Vagina (tissue), 2 donors: Measurements from ENCODE around the gene CPPED1. TPM values are rescaled to one million over a fixed set of nuclear protein-coding genes. Genes with fewer than 3 reads are reported as not detected.

Experiments used
- DNase-seq, 2 donors: peaks; one replicate each; pipeline ENCODE4 v3.0.0-alpha.2; 2017; ENCODE audit errors: extremely low spot score in 2 of 2
- H3K27ac ChIP-seq: fragments of 200-600 bp; sonication (generic); one replicate; pipeline ENCODE4 v1.5.1; 2019
- H3K27me3 ChIP-seq: fragments of 200-600 bp; sonication (generic); one replicate; pipeline ENCODE4 v1.5.1; 2019
- H3K36me3 ChIP-seq, 2 donors: fragments of 200-600 bp; sonication (generic); one replicate each; pipeline ENCODE4 v1.5.1; 2017 to 2019
- H3K4me1 ChIP-seq: fragments of 200-600 bp; sonication (generic); one replicate; pipeline ENCODE4 v1.5.1; 2019
- H3K4me3 ChIP-seq, 2 donors: fragments of 200-600 bp; sonication (generic); 1 replicate in 1 of 2; 2 replicates in 1 of 2; pipeline ENCODE4 v1.5.1; 2016 to 2019
- H3K9me3 ChIP-seq: fragments of 200-600 bp; sonication (generic); one replicate; pipeline ENCODE4 v1.5.1; 2019
- POLR2A ChIP-seq, 2 donors: fragments of 450-650 bp; IDR thresholded peaks; one replicate each; pipeline ENCODE4 v1.6.1; 2017; ENCODE audit warnings: antibody characterized with exemption in 2 of 2, mild to moderate bottlenecking in 2 of 2, moderate library complexity in 2 of 2
- POLR2AphosphoS5 ChIP-seq, 2 donors: sonication (generic); formaldehyde crosslinking; IDR thresholded peaks; one replicate each; pipeline ENCODE4 v1.9.0; 2017; ENCODE audit warnings: antibody characterized with exemption in 2 of 2, mild to moderate bottlenecking in 2 of 2, low read depth in 1 of 2; ENCODE audit not compliant: insufficient read depth in 1 of 2
- intact Hi-C: fragments of 100-400 bp; cut with DNase I; formaldehyde crosslinking; loops from one replicate; pipeline ENCODE4 v1.15.1; 2023
- total RNA-seq: library from RNA; depleted of rRNA; stranded (reverse); fragments of >200 nt; gene quantifications from one replicate; pipeline ENCODE4 v1.2.3, GENCODE V29; 2016
- TF ChIP-seq, protein P1 (sequence below), 3 experiments: fragments of 450-650 bp in 2 of 3; fragments of 200-600 bp in 1 of 3; sonication (generic) in 1 of 3; IDR thresholded peaks; one replicate each; pipeline ENCODE4 v1.5.1; 2017 to 2019; ENCODE audit warnings: antibody characterized with exemption in 3 of 3, mild to moderate bottlenecking in 2 of 3, moderate library complexity in 2 of 3

Gene CPPED1
- total RNA-seq, 1 donor from 2014 or later, result 15.2 TPM

DNA sequence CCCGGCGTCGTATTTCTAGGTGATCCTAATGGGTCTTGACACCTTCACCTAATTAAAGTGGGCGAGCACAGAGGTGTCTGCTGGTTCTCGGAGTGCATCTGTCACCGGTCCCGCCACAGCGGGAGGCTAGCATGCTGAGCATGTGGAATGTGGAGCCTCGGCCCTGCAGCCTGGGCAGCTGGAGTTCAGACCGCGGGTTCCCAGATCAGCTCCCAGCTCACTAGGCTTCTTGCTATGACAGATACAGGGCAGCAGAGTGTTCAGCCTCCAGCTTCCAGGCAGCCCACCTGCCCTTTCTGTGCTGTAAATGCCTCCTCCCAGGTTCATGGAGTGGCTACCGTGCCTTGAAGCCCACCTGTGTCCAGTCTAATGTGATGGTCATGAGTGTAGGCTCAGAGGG is 166.7 kb downstream of the CPPED1 start:
- Histone ChIP-seq H3K4me3 (no peak overlapping the region), H3K36me3 (no peaks in the 10 kb centered on the region), H3K27ac (no peak overlapping the region), H3K9me3 (no peaks in the 10 kb centered on the region), H3K4me1 (no peaks in the 10 kb centered on the region), H3K27me3 (no peaks in the 10 kb centered on the region)
- no peak for DNase-seq
- intact Hi-C loops, result no loop called here
- TF ChIP-seq, protein P1, sequence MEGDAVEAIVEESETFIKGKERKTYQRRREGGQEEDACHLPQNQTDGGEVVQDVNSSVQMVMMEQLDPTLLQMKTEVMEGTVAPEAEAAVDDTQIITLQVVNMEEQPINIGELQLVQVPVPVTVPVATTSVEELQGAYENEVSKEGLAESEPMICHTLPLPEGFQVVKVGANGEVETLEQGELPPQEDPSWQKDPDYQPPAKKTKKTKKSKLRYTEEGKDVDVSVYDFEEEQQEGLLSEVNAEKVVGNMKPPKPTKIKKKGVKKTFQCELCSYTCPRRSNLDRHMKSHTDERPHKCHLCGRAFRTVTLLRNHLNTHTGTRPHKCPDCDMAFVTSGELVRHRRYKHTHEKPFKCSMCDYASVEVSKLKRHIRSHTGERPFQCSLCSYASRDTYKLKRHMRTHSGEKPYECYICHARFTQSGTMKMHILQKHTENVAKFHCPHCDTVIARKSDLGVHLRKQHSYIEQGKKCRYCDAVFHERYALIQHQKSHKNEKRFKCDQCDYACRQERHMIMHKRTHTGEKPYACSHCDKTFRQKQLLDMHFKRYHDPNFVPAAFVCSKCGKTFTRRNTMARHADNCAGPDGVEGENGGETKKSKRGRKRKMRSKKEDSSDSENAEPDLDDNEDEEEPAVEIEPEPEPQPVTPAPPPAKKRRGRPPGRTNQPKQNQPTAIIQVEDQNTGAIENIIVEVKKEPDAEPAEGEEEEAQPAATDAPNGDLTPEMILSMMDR (IDR thresholded peaks at IDR 0.05), result no peak
- TF ChIP-seq POLR2A (IDR thresholded peaks at IDR 0.05) (no peak), POLR2AphosphoS5 (IDR thresholded peaks at IDR 0.05; ENCODE audit: insufficient read depth in 1 of 2, low read depth in 1 of 2) (no peak)

DNA sequence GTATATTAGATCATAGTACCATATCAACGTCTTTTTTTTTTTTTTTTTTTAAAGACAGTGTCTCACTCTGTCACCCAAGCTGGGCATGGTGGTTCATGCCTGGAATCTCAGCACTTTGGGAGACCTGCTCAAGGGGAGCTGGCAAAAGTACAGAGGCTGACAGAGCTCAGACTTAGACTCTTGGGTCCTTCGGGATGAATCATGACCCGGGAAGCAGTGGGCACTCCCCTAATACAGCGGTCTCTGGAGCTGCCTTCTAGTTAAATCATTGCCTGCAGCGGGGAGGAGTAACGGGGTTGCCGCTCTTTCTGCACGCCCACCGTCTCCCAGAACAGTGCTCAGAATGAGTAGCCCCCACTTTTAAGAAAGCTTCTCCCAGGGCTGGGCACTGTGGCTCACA is 174.4 kb downstream of the CPPED1 start:
- no peaks in the 10 kb centered on the region for H3K4me1 ChIP-seq
- intact Hi-C loops, result no loop called here
- no peak overlapping the region for H3K4me3 ChIP-seq
- H3K36me3 ChIP-seq, result no peaks in the 10 kb centered on the region
- peak in 1 of 2 donors; percentile 77 for DNase-seq
- TF ChIP-seq, protein P1 (IDR thresholded peaks at IDR 0.05), result no peak
- H3K9me3 ChIP-seq, result no peaks in the 10 kb centered on the region
- no peaks in the 10 kb centered on the region for H3K27me3 ChIP-seq
- H3K27ac ChIP-seq, result no peak overlapping the region

DNA sequence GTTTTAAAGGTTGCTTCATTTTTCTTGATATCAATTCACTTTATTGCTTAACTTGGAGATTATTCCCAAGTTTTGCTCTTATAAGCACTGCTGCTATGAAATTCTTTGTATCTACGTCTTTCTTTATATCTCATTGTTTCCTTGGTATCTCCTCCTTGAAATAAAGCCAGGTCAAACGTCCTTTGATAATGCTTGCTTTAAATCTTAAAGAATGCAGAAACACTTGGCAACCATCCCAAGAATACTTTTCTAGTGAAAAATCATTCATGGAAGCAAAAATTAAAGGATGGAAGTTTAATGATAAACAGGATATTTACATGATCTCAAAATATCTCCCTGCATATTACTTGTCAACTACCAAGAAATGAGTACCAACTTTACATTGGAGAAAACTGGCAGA is 175.2 kb downstream of the CPPED1 start:
- Histone ChIP-seq H3K9me3 (no peaks in the 10 kb centered on the region), H3K27me3 (no peaks in the 10 kb centered on the region), H3K27ac (no peak overlapping the region), H3K4me3 (no peak overlapping the region), H3K36me3 (no peaks in the 10 kb centered on the region), H3K4me1 (no peaks in the 10 kb centered on the region)
- DNase-seq, result no peak
- intact Hi-C loops, result no loop called here
- no peak for TF ChIP-seq POLR2AphosphoS5 (IDR thresholded peaks at IDR 0.05; ENCODE audit: insufficient read depth in 1 of 2, low read depth in 1 of 2)
- TF ChIP-seq POLR2A (IDR thresholded peaks at IDR 0.05), result no peak
- TF ChIP-seq, protein P1 (IDR thresholded peaks at IDR 0.05), result no peak

DNA sequence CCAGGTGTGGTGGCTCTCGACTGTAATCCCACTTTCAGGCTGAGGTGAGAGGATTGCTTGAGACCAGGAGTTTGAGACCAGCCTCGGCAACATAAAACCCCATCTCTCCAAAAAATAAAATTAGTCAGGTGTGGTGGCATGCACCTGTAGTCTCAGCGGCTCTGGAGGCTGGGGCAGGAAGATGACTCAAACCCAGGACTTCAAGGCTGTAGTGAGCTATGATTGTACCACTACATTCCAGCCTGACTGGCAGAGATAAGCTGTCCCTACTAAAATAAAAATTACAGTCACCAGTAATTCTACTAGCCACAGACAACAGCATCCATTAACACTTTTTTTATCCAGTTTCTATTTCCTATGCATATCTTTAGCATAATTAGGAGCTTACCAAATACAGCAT is 176.3 kb downstream of the CPPED1 start:
- Histone ChIP-seq H3K36me3 (no peaks in the 10 kb centered on the region), H3K27ac (no peak overlapping the region), H3K9me3 (no peaks in the 10 kb centered on the region), H3K27me3 (no peaks in the 10 kb centered on the region), H3K4me3 (no peak overlapping the region), H3K4me1 (no peaks in the 10 kb centered on the region)
- peak in 1 of 2 donors; percentile 16 for DNase-seq
- TF ChIP-seq POLR2A (IDR thresholded peaks at IDR 0.05), result no peak
- no peak for TF ChIP-seq POLR2AphosphoS5 (IDR thresholded peaks at IDR 0.05; ENCODE audit: insufficient read depth in 1 of 2, low read depth in 1 of 2)
- TF ChIP-seq, protein P1 (IDR thresholded peaks at IDR 0.05), result no peak
- intact Hi-C loops, result no loop called here

DNA sequence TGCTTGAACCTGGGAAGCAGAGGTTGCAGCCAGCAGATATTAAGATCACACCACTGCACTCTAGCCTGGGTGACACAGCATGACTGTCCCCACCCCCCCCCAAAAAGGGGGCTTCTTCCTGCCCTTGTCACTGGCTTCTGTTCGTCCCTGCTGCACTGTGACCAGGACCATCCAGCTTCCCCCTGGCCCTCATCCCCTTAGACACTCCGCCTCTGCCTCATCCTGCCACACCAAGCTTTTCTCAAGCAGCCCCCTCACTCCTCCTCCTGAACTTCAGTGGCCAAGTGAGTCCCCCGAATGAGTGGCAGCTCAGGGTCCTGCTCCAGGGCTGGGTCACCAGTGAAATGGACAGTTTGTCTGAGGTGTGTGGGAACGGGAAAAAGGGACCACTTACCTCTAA is 177.3 kb downstream of the CPPED1 start:
- H3K4me3 ChIP-seq, result no peak overlapping the region
- TF ChIP-seq POLR2A (IDR thresholded peaks at IDR 0.05), result no peak
- no peak for TF ChIP-seq POLR2AphosphoS5 (IDR thresholded peaks at IDR 0.05; ENCODE audit: insufficient read depth in 1 of 2, low read depth in 1 of 2)
- TF ChIP-seq, protein P1 (IDR thresholded peaks at IDR 0.05), result no peak
- no peaks in the 10 kb centered on the region for H3K27me3 ChIP-seq
- DNase-seq, result peak in 1 of 2 donors; percentile 82
- no peaks in the 10 kb centered on the region for H3K9me3 ChIP-seq
- H3K36me3 ChIP-seq, result no peaks in the 10 kb centered on the region
- no peak overlapping the region for H3K27ac ChIP-seq
- no peaks in the 10 kb centered on the region for H3K4me1 ChIP-seq
- intact Hi-C loops, result no loop called here
